ENCODE results near the gene CFAP43.

CFAP43 gene

GRCh38 chr10:104231784-104232612 is at the start of gene CFAP43:
Gene CFAP43 (minus strand): TSS chr10:104232364. CDS start chr10:104232246, 118 bp downstream.
- DNase-seq = peak; percentile 86

- DNase-seq = no peak
Measured at GRCh38 chr10:104281694-104282093, 49.5 kb upstream of the CFAP43 start.

GRCh38 chr10:104279550-104280259 is 47.5 kb upstream of the CFAP43 start:
- no peak for DNase-seq

- no peak for DNase-seq
Measured at GRCh38 chr10:104277785-104278184, 45.6 kb upstream of the CFAP43 start.

GRCh38 chr10:104276192-104276591 is 44.0 kb upstream of the CFAP43 start:
- DNase-seq = no peak

- no peak for DNase-seq
Measured at GRCh38 chr10:104274762-104275721, 42.9 kb upstream of the CFAP43 start.

- no peak for DNase-seq
Measured at GRCh38 chr10:104273899-104274575, 41.9 kb upstream of the CFAP43 start.

- DNase-seq = no peak
Measured at GRCh38 chr10:104273286-104273685, 41.1 kb upstream of the CFAP43 start.

GRCh38 chr10:104268713-104269645 is 36.8 kb upstream of the CFAP43 start, which contains the start of gene GSTO2:
Gene GSTO2 (plus strand): TSS chr10:104269184. CDS start chr10:104274916, 5,732 bp downstream.
- peak; percentile 97 for DNase-seq

GRCh38 chr10:104268405-104268712 is 36.2 kb upstream of the CFAP43 start:
- no peak for DNase-seq

- DNase-seq = no peak
Measured at GRCh38 chr10:104267721-104268404, 35.7 kb upstream of the CFAP43 start.

- no peak for DNase-seq
Measured at GRCh38 chr10:104264783-104265182, 32.6 kb upstream of the CFAP43 start.

GRCh38 chr10:104262055-104262454 is 29.9 kb upstream of the CFAP43 start:
- DNase-seq = no peak

GRCh38 chr10:104260775-104261115 is 28.6 kb upstream of the CFAP43 start:
- DNase-seq = no peak

- DNase-seq = no peak
Measured at GRCh38 chr10:104259999-104260774, 28.0 kb upstream of the CFAP43 start.

GRCh38 chr10:104259456-104259855 is 27.3 kb upstream of the CFAP43 start:
- no peak for DNase-seq

- no peak for DNase-seq
Measured at GRCh38 chr10:104258209-104258608, 26.0 kb upstream of the CFAP43 start.

GRCh38 chr10:104257235-104257634 is 25.1 kb upstream of the CFAP43 start:
- DNase-seq = no peak

- DNase-seq = no peak
Measured at GRCh38 chr10:104256335-104256961, 24.3 kb upstream of the CFAP43 start.

All from NCI-H1048 (cell line).